ENCODE data around the gene IRS1.

IRS1 gene

GRCh38 chr2:226725126-226725860, 74.3 kb downstream of the IRS1 start:
- ATAC-seq: no peak

GRCh38 chr2:226721541-226721940, 78.1 kb downstream of the IRS1 start:
- ATAC-seq: no peak

- no peak for ATAC-seq
Observed at GRCh38 chr2:226720948-226721347, 78.7 kb downstream of the IRS1 start.

- ATAC-seq: no peak
Observed at GRCh38 chr2:226717719-226718118, 81.9 kb downstream of the IRS1 start.

- no peak for ATAC-seq
Observed at GRCh38 chr2:226716126-226716525, 83.5 kb downstream of the IRS1 start.

GRCh38 chr2:226715347-226715990, 84.2 kb downstream of the IRS1 start:
- no peak for ATAC-seq

- ATAC-seq: no peak
Observed at GRCh38 chr2:226712941-226713340, 86.7 kb downstream of the IRS1 start.

GRCh38 chr2:226711606-226712296, 87.9 kb downstream of the IRS1 start:
- ATAC-seq: no peak

- no peak for ATAC-seq
Observed at GRCh38 chr2:226707499-226707898, 92.1 kb downstream of the IRS1 start.

GRCh38 chr2:226705965-226706364, 93.7 kb downstream of the IRS1 start:
- ATAC-seq: no peak

GRCh38 chr2:226705133-226705886, 94.3 kb downstream of the IRS1 start:
- no peak for ATAC-seq

GRCh38 chr2:226703514-226703913, 96.1 kb downstream of the IRS1 start:
- ATAC-seq: no peak

GRCh38 chr2:226702376-226702775, 97.2 kb downstream of the IRS1 start:
- no peak for ATAC-seq

- ATAC-seq: no peak
Observed at GRCh38 chr2:226701052-226701451, 98.6 kb downstream of the IRS1 start.

GRCh38 chr2:226699321-226699720, 100.3 kb downstream of the IRS1 start:
- ATAC-seq: no peak

- ATAC-seq: no peak
Observed at GRCh38 chr2:226698671-226699070, 100.9 kb downstream of the IRS1 start.

- ATAC-seq: no peak
Observed at GRCh38 chr2:226694586-226695284, 104.9 kb downstream of the IRS1 start.

GRCh38 chr2:226694149-226694548, 105.5 kb downstream of the IRS1 start:
- ATAC-seq: no peak

- no peak for ATAC-seq
Observed at GRCh38 chr2:226693521-226693920, 106.1 kb downstream of the IRS1 start.

GRCh38 chr2:226692521-226693126, 107.0 kb downstream of the IRS1 start:
- ATAC-seq: no peak

GRCh38 chr2:226691255-226691654, 108.4 kb downstream of the IRS1 start:
- no peak for ATAC-seq

- no peak for ATAC-seq
Observed at GRCh38 chr2:226690461-226691024, 109.1 kb downstream of the IRS1 start.

Data from activated CD4-positive, CD25-positive, alpha-beta regulatory T cell treated with anti-CD3 and anti-CD28 coated beads, Interleukin-2, amount 50 U/mL, for 24 hours (primary cell).